OCI-M1 (cell line): ENCODE measurements around the gene PARVB.

Source experiments
- DNase-seq: peaks from one replicate; lab custom pipeline; 2025; lab: John Stamatoyannopoulos, UW

The PARVB gene

GRCh38 chr22:44136112-44136511 is 112.0 kb downstream of the PARVB start:
- DNase-seq: no peak

GRCh38 chr22:44136786-44137185 is 112.7 kb downstream of the PARVB start:
- DNase-seq: no peak

GRCh38 chr22:44137415-44137814 is 113.3 kb downstream of the PARVB start:
- DNase-seq: no peak

GRCh38 chr22:44139773-44140172 is 115.7 kb downstream of the PARVB start:
- DNase-seq: no peak

GRCh38 chr22:44142421-44143104 is 118.5 kb downstream of the PARVB start:
- no peak for DNase-seq

- no peak for DNase-seq
Measured at GRCh38 chr22:44143105-44143474, 119.0 kb downstream of the PARVB start.

- no peak for DNase-seq
Measured at GRCh38 chr22:44143579-44143978, 119.5 kb downstream of the PARVB start.

GRCh38 chr22:44144046-44144569 is 120.0 kb downstream of the PARVB start:
- no peak for DNase-seq

GRCh38 chr22:44145544-44145943 is 121.4 kb downstream of the PARVB start:
- no peak for DNase-seq

- no peak for DNase-seq
Measured at GRCh38 chr22:44146088-44146861, 122.2 kb downstream of the PARVB start.

GRCh38 chr22:44147008-44147645 is 123.0 kb downstream of the PARVB start:
- DNase-seq: no peak

GRCh38 chr22:44147821-44148574 is 123.9 kb downstream of the PARVB start:
- no peak for DNase-seq

- no peak for DNase-seq
Measured at GRCh38 chr22:44151676-44152075, 127.6 kb downstream of the PARVB start.

GRCh38 chr22:44153710-44154109 is 129.6 kb downstream of the PARVB start:
- DNase-seq: no peak

- no peak for DNase-seq
Measured at GRCh38 chr22:44154436-44154942, 130.4 kb downstream of the PARVB start.

GRCh38 chr22:44155115-44155514 is 131.0 kb downstream of the PARVB start:
- no peak for DNase-seq

GRCh38 chr22:44157916-44158618 is 134.0 kb downstream of the PARVB start:
- no peak for DNase-seq

- no peak for DNase-seq
Measured at GRCh38 chr22:44158816-44159215, 134.7 kb downstream of the PARVB start.

- no peak for DNase-seq
Measured at GRCh38 chr22:44159221-44159620, 135.1 kb downstream of the PARVB start.

- DNase-seq: no peak
Measured at GRCh38 chr22:44159811-44160210, 135.7 kb downstream of the PARVB start.

- DNase-seq: no peak
Measured at GRCh38 chr22:44160421-44160820, 136.3 kb downstream of the PARVB start.
